HEK293 (cell line): Measurements from ENCODE around the gene RIMKLA.

Source experiments
- HOXD13 ChIP-seq: sonication (generic); formaldehyde crosslinking; IDR thresholded peaks from 2 replicates; pipeline ENCODE4 v1.8.0; 2022; ENCODE audit warnings: missing genetic modification reagents, borderline replicate concordance
- KLF8 ChIP-seq: fragments of 450-650 bp; formaldehyde crosslinking; IDR thresholded peaks from 2 replicates; pipeline ENCODE4 v1.5.1; 2016; ENCODE audit warnings: missing biosample characterization, missing genetic modification characterization
- KLF9 ChIP-seq: fragments of 450-650 bp; formaldehyde crosslinking; IDR thresholded peaks from 2 replicates; pipeline ENCODE4 v1.5.1; 2016; ENCODE audit warnings: missing biosample characterization, missing genetic modification characterization, low read depth
- OSR2 ChIP-seq: fragments of 450-650 bp; formaldehyde crosslinking; IDR thresholded peaks from 2 replicates; pipeline ENCODE4 v1.5.1; 2016; ENCODE audit warnings: missing biosample characterization, missing genetic modification characterization
- SETDB1 ChIP-seq: IDR thresholded peaks from one replicate; pipeline ENCODE4 v1.6.1; 2017; ENCODE audit warnings: mild to moderate bottlenecking, low read length, moderate library complexity, mixed read lengths; ENCODE audit not compliant: insufficient read length
- ZBTB10 ChIP-seq: fragments of 450-650 bp; formaldehyde crosslinking; IDR thresholded peaks from 2 replicates; pipeline ENCODE4 v1.5.1; 2016; ENCODE audit warnings: missing biosample characterization, missing genetic modification characterization
- ZBTB11 ChIP-seq: fragments of 450-650 bp; formaldehyde crosslinking; conservative IDR thresholded peaks from 2 replicates; pipeline ENCODE4 v1.5.1; 2016; ENCODE audit warnings: low read depth, missing biosample characterization, missing genetic modification characterization
- ZFP41 ChIP-seq: fragments of 450-650 bp; formaldehyde crosslinking; IDR thresholded peaks from 2 replicates; pipeline ENCODE4 v1.5.1; 2016; ENCODE audit warnings: missing biosample characterization, missing genetic modification characterization, borderline replicate concordance
- ZIC2 ChIP-seq: fragments of 450-650 bp; formaldehyde crosslinking; IDR thresholded peaks from 2 replicates; pipeline ENCODE4 v1.5.1; 2016; ENCODE audit warnings: missing biosample characterization, missing genetic modification characterization
- ZNF132 ChIP-seq: fragments of 450-650 bp; formaldehyde crosslinking; IDR thresholded peaks from 2 replicates; pipeline ENCODE4 v1.5.1; 2017; ENCODE audit warnings: missing biosample characterization, missing genetic modification characterization, borderline replicate concordance
- ZNF148 ChIP-seq: fragments of 450-650 bp; formaldehyde crosslinking; IDR thresholded peaks from 2 replicates; pipeline ENCODE4 v1.5.0; 2017; ENCODE audit warnings: missing biosample characterization, missing genetic modification characterization, borderline replicate concordance
- ZNF157 ChIP-seq: fragments of 450-650 bp; formaldehyde crosslinking; IDR thresholded peaks from 2 replicates; pipeline ENCODE4 v1.5.1; 2016; ENCODE audit warnings: missing biosample characterization, missing genetic modification characterization
- ZNF266 ChIP-seq: fragments of 450-650 bp; formaldehyde crosslinking; IDR thresholded peaks from 2 replicates; pipeline ENCODE4 v1.5.1; 2016; ENCODE audit warnings: missing biosample characterization, missing genetic modification characterization, low read depth
- ZNF302 ChIP-seq: fragments of 450-650 bp; formaldehyde crosslinking; IDR thresholded peaks from 2 replicates; pipeline ENCODE4 v1.5.1; 2016; ENCODE audit warnings: missing biosample characterization, missing genetic modification characterization, low read depth
- ZNF362 ChIP-seq: fragments of 450-650 bp; formaldehyde crosslinking; IDR thresholded peaks from 2 replicates; pipeline ENCODE4 v1.5.1; 2016; ENCODE audit warnings: missing biosample characterization, missing genetic modification characterization
- ZNF394 ChIP-seq: fragments of 450-650 bp; formaldehyde crosslinking; IDR thresholded peaks from 2 replicates; pipeline ENCODE4 v1.5.1; 2016; ENCODE audit warnings: missing biosample characterization, missing genetic modification characterization, mild to moderate bottlenecking, moderate library complexity, borderline replicate concordance
- ZNF398 ChIP-seq: fragments of 450-650 bp; formaldehyde crosslinking; IDR thresholded peaks from 2 replicates; pipeline ENCODE4 v1.5.1; 2017; ENCODE audit warnings: missing biosample characterization, missing genetic modification characterization
- ZNF596 ChIP-seq: fragments of 450-650 bp; IDR thresholded peaks from 2 replicates; pipeline ENCODE4 v1.5.0; 2018; ENCODE audit warnings: missing biosample characterization, mild to moderate bottlenecking, missing genetic modification characterization, moderate library complexity
- ZNF623 ChIP-seq: fragments of 450-650 bp; formaldehyde crosslinking; IDR thresholded peaks from 2 replicates; pipeline ENCODE4 v1.5.1; 2016; ENCODE audit warnings: missing biosample characterization, missing genetic modification characterization
- ZNF626 ChIP-seq: fragments of 450-650 bp; sonication (Bioruptor Pico); formaldehyde crosslinking; IDR thresholded peaks from 2 replicates; pipeline ENCODE4 v1.5.1; 2018; ENCODE audit warnings: missing biosample characterization, missing genetic modification characterization, inconsistent platforms
- ZNF654 ChIP-seq: fragments of 450-650 bp; formaldehyde crosslinking; IDR thresholded peaks from 2 replicates; pipeline ENCODE4 v1.5.1; 2016; ENCODE audit warnings: low read depth, missing biosample characterization, missing genetic modification characterization
- ZNF664 ChIP-seq: fragments of 450-650 bp; formaldehyde crosslinking; IDR thresholded peaks from 2 replicates; pipeline ENCODE4 v1.5.1; 2016; ENCODE audit warnings: missing biosample characterization, missing genetic modification characterization
- ZNF707 ChIP-seq: fragments of 450-650 bp; formaldehyde crosslinking; IDR thresholded peaks from 2 replicates; pipeline ENCODE4 v1.5.1; 2016; ENCODE audit warnings: missing biosample characterization, missing genetic modification characterization
- ZNF776 ChIP-seq: fragments of 450-650 bp; formaldehyde crosslinking; IDR thresholded peaks from 2 replicates; pipeline ENCODE4 v1.5.0; 2017; ENCODE audit warnings: missing biosample characterization, missing genetic modification characterization, borderline replicate concordance
- ZSCAN16 ChIP-seq: fragments of 450-650 bp; formaldehyde crosslinking; IDR thresholded peaks from 2 replicates; pipeline ENCODE4 v1.5.1; 2016; ENCODE audit warnings: missing biosample characterization, missing genetic modification characterization

Gene RIMKLA

GRCh38 chr1:42334240-42335049, 46.1 kb upstream of the RIMKLA start (continued):
- TF ChIP-seq ZNF362 (tag by site-specific recombination) (no peak), ZNF148 (tag by site-specific recombination) (no peak), ZNF654 (0 out of 2 replicates have a peak, but pooled peaks have one; percentile 5), ZNF707 (tag by site-specific recombination) (no peak), ZBTB10 (peak; percentile 72), ZNF623 (tag by site-specific recombination) (no peak), ZNF398 (tag by site-specific recombination) (peak; percentile 35; the same call in 1 of the 2 replicates), ZNF626 (no peak), ZIC2 (tag by site-specific recombination) (peak; percentile 59; the same call in 1 of the 2 replicates), KLF9 (tag by site-specific recombination) (peak; percentile 75), ZNF664 (tag by site-specific recombination) (no peak), HOXD13 (CRISPR knock-in tag) (no peak), ZNF302 (tag by site-specific recombination) (no peak), ZBTB11 (tag by site-specific recombination) (0 out of 2 replicates have a peak, but pooled peaks have one; percentile 30), ZSCAN16 (tag by site-specific recombination) (no peak), ZNF596 (tag by site-specific recombination) (no peak), SETDB1 (no peak), ZNF776 (no peak), ZNF132 (tag by site-specific recombination) (no peak), ZNF394 (tag by site-specific recombination) (peak; percentile 44; the same call in 1 of the 2 replicates), ZFP41 (tag by site-specific recombination) (no peak), ZNF157 (tag by site-specific recombination) (no peak), KLF8 (tag by site-specific recombination) (peak; percentile 75), OSR2 (tag by site-specific recombination) (no peak), ZNF266 (tag by site-specific recombination) (no peak)
